ENCODE results near the gene SIRPB2.

- TF ChIP-seq CTCF (IDR thresholded peaks at IDR 0.05), result no peak
- TF ChIP-seq ZFX (IDR thresholded peaks at IDR 0.05; ENCODE audit: borderline replicate concordance), result no peak
Measured at GRCh38 chr20:1528811-1529210, 37.6 kb upstream of the SIRPB2 start.
